Nephron progenitor cell (in vitro differentiated cells): ENCODE measurements around the gene ZFP42.
"Not testable (repeated sequence)": the region's sequence is repeated elsewhere in the genome, so short reads cannot be mapped to it uniquely, and the experiment has no call there.

Experiments used
- DNase-seq: peaks from one replicate; pipeline ENCODE4 v3.0.0; 2021
- H3K27ac Mint-ChIP-seq: 2 replicates; pipeline ENCODE4 v1.8.0; 2021; ENCODE audit warnings: mild to moderate bottlenecking, moderate library complexity, mixed read lengths
- H3K27me3 Mint-ChIP-seq: 2 replicates; pipeline ENCODE4 v1.8.0; 2021; ENCODE audit warnings: mild to moderate bottlenecking, low read depth, mixed read lengths; ENCODE audit not compliant: poor library complexity
- H3K36me3 Mint-ChIP-seq: 2 replicates; pipeline ENCODE4 v1.8.0; 2021; ENCODE audit warnings: low read depth, mixed read lengths
- H3K4me1 Mint-ChIP-seq: 2 replicates; pipeline ENCODE4 v1.8.0; 2021; ENCODE audit warnings: mixed read lengths
- H3K4me3 Mint-ChIP-seq: 2 replicates; pipeline ENCODE4 v1.8.0; 2021; ENCODE audit warnings: mild to moderate bottlenecking, moderate library complexity, mixed read lengths
- H3K9me3 Mint-ChIP-seq: 2 replicates; pipeline ENCODE4 v1.8.0; 2021; ENCODE audit warnings: mild to moderate bottlenecking, moderate library complexity, mixed read lengths
- TF ChIP-seq, protein P1 (sequence below): fragments of 200-600 bp; sonication (generic); IDR thresholded peaks from 2 replicates; pipeline ENCODE4 v1.5.0; 2021; ENCODE audit warnings: antibody characterized with exemption

The ZFP42 gene

GRCh38 chr4:187972135-187972534, 23.4 kb upstream of the ZFP42 start:
- TF ChIP-seq, protein P1, sequence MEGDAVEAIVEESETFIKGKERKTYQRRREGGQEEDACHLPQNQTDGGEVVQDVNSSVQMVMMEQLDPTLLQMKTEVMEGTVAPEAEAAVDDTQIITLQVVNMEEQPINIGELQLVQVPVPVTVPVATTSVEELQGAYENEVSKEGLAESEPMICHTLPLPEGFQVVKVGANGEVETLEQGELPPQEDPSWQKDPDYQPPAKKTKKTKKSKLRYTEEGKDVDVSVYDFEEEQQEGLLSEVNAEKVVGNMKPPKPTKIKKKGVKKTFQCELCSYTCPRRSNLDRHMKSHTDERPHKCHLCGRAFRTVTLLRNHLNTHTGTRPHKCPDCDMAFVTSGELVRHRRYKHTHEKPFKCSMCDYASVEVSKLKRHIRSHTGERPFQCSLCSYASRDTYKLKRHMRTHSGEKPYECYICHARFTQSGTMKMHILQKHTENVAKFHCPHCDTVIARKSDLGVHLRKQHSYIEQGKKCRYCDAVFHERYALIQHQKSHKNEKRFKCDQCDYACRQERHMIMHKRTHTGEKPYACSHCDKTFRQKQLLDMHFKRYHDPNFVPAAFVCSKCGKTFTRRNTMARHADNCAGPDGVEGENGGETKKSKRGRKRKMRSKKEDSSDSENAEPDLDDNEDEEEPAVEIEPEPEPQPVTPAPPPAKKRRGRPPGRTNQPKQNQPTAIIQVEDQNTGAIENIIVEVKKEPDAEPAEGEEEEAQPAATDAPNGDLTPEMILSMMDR = no peak
- Mint-ChIP-seq H3K27me3 (no peaks in the 10 kb centered on the region), H3K4me1 (no peaks in the 10 kb centered on the region), H3K9me3 (no peaks in the 10 kb centered on the region), H3K4me3 (no peak overlapping the region), H3K36me3 (no peaks in the 10 kb centered on the region), H3K27ac (no peak overlapping the region)
- no peak for DNase-seq

GRCh38 chr4:187983746-187984145, 11.8 kb upstream of the ZFP42 start:
- H3K27ac Mint-ChIP-seq = no peak overlapping the region
- peaks cover 6% of the 10 kb centered on the region for H3K27me3 Mint-ChIP-seq
- no peak overlapping the region for H3K4me3 Mint-ChIP-seq
- peaks cover 4% of the 10 kb centered on the region for H3K9me3 Mint-ChIP-seq
- no peak for DNase-seq
- H3K4me1 Mint-ChIP-seq = no peaks in the 10 kb centered on the region
- TF ChIP-seq, protein P1 = no peak
- no peaks in the 10 kb centered on the region for H3K36me3 Mint-ChIP-seq

GRCh38 chr4:187992971-187993370, 2.6 kb upstream of the ZFP42 start:
- Mint-ChIP-seq H3K27me3 (peaks cover 32% of the 10 kb centered on the region), H3K4me1 (peaks cover 13% of the 10 kb centered on the region), H3K27ac (no peak overlapping the region), H3K36me3 (peaks cover 13% of the 10 kb centered on the region), H3K4me3 (no peak overlapping the region), H3K9me3 (peaks cover 48% of the 10 kb centered on the region)
- no peak for DNase-seq
- TF ChIP-seq, protein P1 = no peak

- Mint-ChIP-seq H3K27me3 (peaks cover 31% of the 10 kb centered on the region), H3K27ac (no peak overlapping the region), H3K9me3 (peaks cover 48% of the 10 kb centered on the region), H3K36me3 (peaks cover 13% of the 10 kb centered on the region), H3K4me3 (no peak overlapping the region), H3K4me1 (peaks cover 13% of the 10 kb centered on the region)
- TF ChIP-seq, protein P1 = peak; percentile 34
- DNase-seq = peak; percentile 12
Measured at GRCh38 chr4:187993827-187994226, 1.7 kb upstream of the ZFP42 start.

DNA sequence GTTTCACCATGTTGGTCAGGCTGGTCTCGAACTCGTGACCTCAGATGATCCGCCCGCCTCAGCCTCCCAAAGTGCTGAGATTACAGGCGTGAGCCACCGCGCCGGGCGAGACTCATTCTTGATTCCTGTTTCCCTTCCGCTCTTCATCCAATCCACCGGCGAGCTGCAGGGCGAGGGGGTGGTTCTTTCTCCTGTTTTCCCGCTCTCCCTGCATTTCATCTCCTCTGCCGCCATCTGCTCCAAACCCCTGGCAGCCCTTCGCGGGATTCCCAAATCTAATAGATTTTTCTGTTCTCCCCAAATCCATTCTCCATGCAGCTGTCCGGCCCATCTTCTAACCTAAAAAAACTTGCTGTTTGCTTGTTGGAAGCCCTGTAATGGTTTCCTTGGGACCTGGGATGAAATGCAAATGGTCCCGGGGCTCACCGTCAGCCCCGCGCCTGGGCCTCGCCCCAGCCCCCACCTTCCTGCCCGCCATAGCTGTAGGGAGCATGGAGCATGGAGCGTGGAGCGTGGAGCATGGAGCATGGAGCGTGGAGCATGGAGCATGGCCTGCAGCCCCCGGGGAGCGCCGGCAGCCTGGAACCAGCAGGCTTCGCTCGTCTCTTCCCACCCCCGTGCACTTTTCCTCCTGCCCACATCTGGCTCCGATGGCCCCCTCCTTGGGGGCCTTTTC, 1.1 kb downstream of the ZFP42 start:
- TF ChIP-seq, protein P1 = no peak
- H3K27ac Mint-ChIP-seq = no peak overlapping the region
- peak overlapping the region; percentile 82 for H3K4me3 Mint-ChIP-seq
- H3K9me3 Mint-ChIP-seq = peaks cover 39% of the 10 kb centered on the region
- H3K27me3 Mint-ChIP-seq = peaks cover 29% of the 10 kb centered on the region
- peak; percentile 15 for DNase-seq
- peaks cover 31% of the 10 kb centered on the region for H3K36me3 Mint-ChIP-seq
- peaks cover 13% of the 10 kb centered on the region for H3K4me1 Mint-ChIP-seq

- not testable (repeated sequence) for H3K27ac Mint-ChIP-seq, H3K4me3 Mint-ChIP-seq, DNase-seq
- Mint-ChIP-seq H3K36me3 (peaks cover 40% of the 10 kb centered on the region), H3K9me3 (peaks cover 34% of the 10 kb centered on the region), H3K27me3 (peaks cover 29% of the 10 kb centered on the region), H3K4me1 (peaks cover 13% of the 10 kb centered on the region)
Measured at GRCh38 chr4:187997991-187998390, 2.4 kb downstream of the ZFP42 start.
